ENCODE data around the gene CLMN. TPM values are rescaled to one million over a fixed set of nuclear protein-coding genes. Genes with fewer than 3 reads are reported as not detected.

The CLMN gene
- total RNA-seq, 1 experiment from 2014 or later: 8.6 TPM

DNA sequence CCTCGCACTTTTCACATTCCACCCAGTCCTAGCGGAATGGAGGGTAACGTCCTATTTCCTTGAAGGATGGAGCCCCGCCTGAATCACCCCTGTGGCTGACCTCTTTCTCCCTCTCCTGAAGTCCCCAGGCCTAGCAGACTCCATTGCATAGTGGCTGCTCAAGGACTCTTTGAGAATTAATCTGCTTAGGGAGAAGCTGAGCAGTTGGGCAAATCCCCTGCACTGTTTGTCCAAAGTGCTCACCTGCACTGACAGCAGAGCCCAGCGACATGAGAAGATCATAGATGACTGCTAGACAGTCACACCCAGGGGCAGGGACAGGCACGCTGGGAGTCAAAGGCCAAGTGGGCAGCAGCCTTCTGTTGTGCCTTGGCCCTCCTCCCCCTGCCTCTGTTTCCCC, 124.7 kb downstream of the CLMN start:
- Histone ChIP-seq H3K9me3 (ENCODE audit: low read depth, low read length, poor library complexity, severe bottlenecking) (no peaks in the 10 kb centered on the region), H3K4me1 (ENCODE audit: insufficient read depth, low read length, poor library complexity, severe bottlenecking) (no peaks in the 10 kb centered on the region), H3K27me3 (replicated peaks; ENCODE audit: insufficient read depth, low read depth, low read length, poor library complexity) (no peaks in the 10 kb centered on the region), H3K36me3 (ENCODE audit: insufficient read depth, low read length, poor library complexity, severe bottlenecking) (no peaks in the 10 kb centered on the region), H3K27ac (ENCODE audit: low read depth, low read length, poor library complexity, severe bottlenecking) (no peak overlapping the region), H3K4me3 (ENCODE audit: low read depth, low read length, poor library complexity, severe bottlenecking) (no peak overlapping the region)
- DNase-seq (ENCODE audit: low spot score): no peak
- ChIA-PET CTCF (no interaction called here), POLR2A (ENCODE audit: low non-redundant PET) (no interaction called here)
- intact Hi-C loops (cut with micrococcal nuclease; ENCODE audit: unreplicated experiment): no loop called here
- no TSS peak for BruUV-seq (replicated peaks)
- no peak for TF ChIP-seq CTCF (conservative IDR thresholded peaks at IDR 0.05; ENCODE audit: low read depth, low read length)
- no peak for TF ChIP-seq EZH2 (IDR thresholded peaks at IDR 0.05; ENCODE audit: borderline replicate concordance, low read depth, low read length, poor library complexity, severe bottlenecking)

DNA sequence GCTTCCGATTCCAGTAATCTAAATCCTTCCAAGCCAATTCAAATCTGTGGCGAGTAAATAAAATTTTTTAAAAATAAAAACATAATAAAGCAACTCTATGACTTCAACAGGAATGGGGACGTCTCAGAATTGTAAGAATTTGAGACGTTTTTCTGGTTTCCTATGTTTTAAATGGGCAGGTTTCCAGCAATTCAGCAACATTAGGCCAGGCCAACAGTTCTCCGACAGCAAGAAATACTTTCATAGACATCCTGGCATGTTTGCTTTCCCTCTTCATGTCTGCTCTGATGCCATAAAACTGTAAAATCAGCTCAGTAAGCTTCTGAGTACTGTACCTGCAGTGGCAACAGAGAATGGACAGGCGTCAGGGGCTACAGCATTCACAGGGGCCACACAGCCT, 126.6 kb downstream of the CLMN start:
- no peak overlapping the region for H3K4me3 ChIP-seq (ENCODE audit: low read depth, low read length, poor library complexity, severe bottlenecking)
- H3K4me1 ChIP-seq (ENCODE audit: insufficient read depth, low read length, poor library complexity, severe bottlenecking): no peaks in the 10 kb centered on the region
- intact Hi-C loops (cut with micrococcal nuclease; ENCODE audit: unreplicated experiment): no loop called here
- H3K27ac ChIP-seq (ENCODE audit: low read depth, low read length, poor library complexity, severe bottlenecking): no peak overlapping the region
- TF ChIP-seq EZH2 (IDR thresholded peaks at IDR 0.05; ENCODE audit: borderline replicate concordance, low read depth, low read length, poor library complexity, severe bottlenecking): no peak
- H3K36me3 ChIP-seq (ENCODE audit: insufficient read depth, low read length, poor library complexity, severe bottlenecking): no peaks in the 10 kb centered on the region
- DNase-seq (ENCODE audit: low spot score): no peak
- CTCF ChIA-PET: no interaction called here
- POLR2A ChIA-PET (ENCODE audit: low non-redundant PET): no interaction called here
- H3K9me3 ChIP-seq (ENCODE audit: low read depth, low read length, poor library complexity, severe bottlenecking): no peaks in the 10 kb centered on the region
- BruUV-seq (replicated peaks): no TSS peak
- H3K27me3 ChIP-seq (replicated peaks; ENCODE audit: insufficient read depth, low read depth, low read length, poor library complexity): no peaks in the 10 kb centered on the region

GRCh38 chr14:95192311-95192710, 127.4 kb downstream of the CLMN start:
- ChIA-PET CTCF (no interaction called here), POLR2A (ENCODE audit: low non-redundant PET) (no interaction called here)
- Histone ChIP-seq H3K4me1 (ENCODE audit: insufficient read depth, low read length, poor library complexity, severe bottlenecking) (no peaks in the 10 kb centered on the region), H3K36me3 (ENCODE audit: insufficient read depth, low read length, poor library complexity, severe bottlenecking) (no peaks in the 10 kb centered on the region), H3K4me3 (ENCODE audit: low read depth, low read length, poor library complexity, severe bottlenecking) (no peak overlapping the region), H3K27ac (ENCODE audit: low read depth, low read length, poor library complexity, severe bottlenecking) (no peak overlapping the region), H3K27me3 (replicated peaks; ENCODE audit: insufficient read depth, low read depth, low read length, poor library complexity) (no peaks in the 10 kb centered on the region), H3K9me3 (ENCODE audit: low read depth, low read length, poor library complexity, severe bottlenecking) (no peaks in the 10 kb centered on the region)
- intact Hi-C loops (cut with micrococcal nuclease; ENCODE audit: unreplicated experiment): no loop called here
- BruUV-seq (replicated peaks): no TSS peak
- no peak for DNase-seq (ENCODE audit: low spot score)
- no peak for TF ChIP-seq CTCF (conservative IDR thresholded peaks at IDR 0.05; ENCODE audit: low read depth, low read length)
- TF ChIP-seq EZH2 (IDR thresholded peaks at IDR 0.05; ENCODE audit: borderline replicate concordance, low read depth, low read length, poor library complexity, severe bottlenecking): no peak

GRCh38 chr14:95191445-95192199, 128.1 kb downstream of the CLMN start:
- Histone ChIP-seq H3K27me3 (replicated peaks; ENCODE audit: insufficient read depth, low read depth, low read length, poor library complexity) (no peaks in the 10 kb centered on the region), H3K27ac (ENCODE audit: low read depth, low read length, poor library complexity, severe bottlenecking) (no peak overlapping the region), H3K9me3 (ENCODE audit: low read depth, low read length, poor library complexity, severe bottlenecking) (no peaks in the 10 kb centered on the region), H3K4me1 (ENCODE audit: insufficient read depth, low read length, poor library complexity, severe bottlenecking) (no peaks in the 10 kb centered on the region), H3K4me3 (ENCODE audit: low read depth, low read length, poor library complexity, severe bottlenecking) (no peak overlapping the region), H3K36me3 (ENCODE audit: insufficient read depth, low read length, poor library complexity, severe bottlenecking) (no peaks in the 10 kb centered on the region)
- CTCF ChIA-PET: interaction anchor here (0.6 kb wide), 1 partner anchor 170 kb away, joined by 3 read pairs; no protein-coding TSS in a partner anchor
- intact Hi-C loops (cut with micrococcal nuclease; ENCODE audit: unreplicated experiment): no loop called here
- POLR2A ChIA-PET (ENCODE audit: low non-redundant PET): no interaction called here
- BruUV-seq (replicated peaks): no TSS peak
- TF ChIP-seq EZH2 (IDR thresholded peaks at IDR 0.05; ENCODE audit: borderline replicate concordance, low read depth, low read length, poor library complexity, severe bottlenecking) (no peak), CTCF (conservative IDR thresholded peaks at IDR 0.05; ENCODE audit: low read depth, low read length) (no peak)
- DNase-seq (ENCODE audit: low spot score): no peak
